ENCODE measurements around the gene CDH13. TPM values are rescaled to one million over a fixed set of nuclear protein-coding genes. Genes with fewer than 3 reads are reported as not detected.

Gene CDH13
- total RNA-seq, 2 experiments from 2014 or later = not detected

DNA sequence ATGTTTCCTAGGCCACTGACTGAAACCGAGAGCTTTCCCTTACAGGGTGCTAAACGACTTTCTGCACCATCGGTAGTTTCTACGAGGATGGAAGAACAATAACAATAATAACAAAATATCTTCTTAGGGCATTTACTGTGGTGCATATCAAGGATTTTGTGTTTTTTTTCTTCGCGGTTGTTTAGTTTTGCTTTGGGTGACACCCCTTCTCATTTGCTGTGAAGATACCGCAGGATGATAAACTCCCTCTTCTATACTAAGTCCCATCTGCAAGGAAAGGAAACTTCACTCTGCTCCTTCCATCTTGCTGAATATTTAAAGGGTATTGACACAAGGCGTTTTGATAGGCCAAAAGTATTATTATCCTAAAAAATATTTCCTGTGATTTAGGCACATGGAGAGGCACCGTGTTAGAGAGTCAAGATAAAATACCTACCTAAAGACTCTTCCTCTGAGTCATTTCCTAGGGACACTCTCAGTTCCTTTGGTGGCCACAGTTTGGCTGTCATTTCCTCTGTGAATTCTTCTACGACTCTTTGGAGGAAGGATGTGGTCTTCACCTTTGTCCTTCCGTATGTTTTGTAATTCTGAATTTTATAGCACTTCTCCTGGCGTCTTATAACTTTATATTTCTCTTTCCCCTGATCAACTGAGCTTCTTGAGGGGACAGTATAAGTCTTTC is 318.8 kb downstream of the CDH13 start:
- H3K4me3 Mint-ChIP-seq = no peak overlapping the region
- intact Hi-C loops (cut with DNase I, micrococcal nuclease) = no loop called here
- ChIA-PET POLR2A (no interaction called here), CTCF (no interaction called here)
- no peak overlapping the region for H3K27ac Mint-ChIP-seq
- ATAC-seq (no peak), DNase-seq (no peak)
- peaks cover 5% of the 10 kb centered on the region for H3K9me3 Mint-ChIP-seq (ENCODE audit: low read depth)
- no peaks in the 10 kb centered on the region for H3K36me3 Mint-ChIP-seq (ENCODE audit: low read depth)
- peaks cover 2% of the 10 kb centered on the region for H3K27me3 Mint-ChIP-seq
- H3K4me1 Mint-ChIP-seq = peaks cover 4% of the 10 kb centered on the region

DNA sequence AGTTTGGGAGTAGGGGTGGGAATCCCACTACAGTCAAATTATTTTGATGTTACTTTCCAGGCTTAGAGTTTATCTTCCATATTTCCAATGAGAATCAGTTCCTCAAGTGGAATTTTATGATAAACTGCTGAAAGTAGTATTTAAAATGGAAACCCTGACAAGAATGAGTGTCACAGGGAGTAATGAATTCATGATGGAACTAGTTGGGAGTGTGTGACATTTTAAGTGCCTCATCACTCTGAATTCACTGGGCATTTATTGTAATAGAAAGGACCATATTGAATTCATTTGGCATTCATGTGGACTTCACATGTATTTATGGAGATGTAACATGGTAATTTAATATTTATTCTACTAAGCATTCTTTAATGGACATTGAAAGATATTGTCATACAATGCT is 320.9 kb downstream of the CDH13 start:
- POLR2A ChIA-PET = no interaction called here
- intact Hi-C loops (cut with DNase I, micrococcal nuclease) = no loop called here
- Mint-ChIP-seq H3K4me1 (peaks cover 4% of the 10 kb centered on the region), H3K27ac (no peak overlapping the region), H3K9me3 (ENCODE audit: low read depth) (peaks cover 5% of the 10 kb centered on the region), H3K4me3 (no peak overlapping the region), H3K27me3 (peaks cover 2% of the 10 kb centered on the region), H3K36me3 (ENCODE audit: low read depth) (no peaks in the 10 kb centered on the region)
- no peak for DNase-seq
- CTCF ChIA-PET = no interaction called here
- no peak for ATAC-seq

GRCh38 chr16:82949016-82949415 is 322.2 kb downstream of the CDH13 start:
- Mint-ChIP-seq H3K27ac (no peak overlapping the region), H3K4me3 (no peak overlapping the region), H3K36me3 (ENCODE audit: low read depth) (no peaks in the 10 kb centered on the region), H3K27me3 (peaks cover 2% of the 10 kb centered on the region), H3K4me1 (peaks cover 4% of the 10 kb centered on the region), H3K9me3 (ENCODE audit: low read depth) (peaks cover 5% of the 10 kb centered on the region)
- DNase-seq (no peak), ATAC-seq (no peak)
- CTCF ChIA-PET = no interaction called here
- POLR2A ChIA-PET = no interaction called here
- intact Hi-C loops (cut with DNase I, micrococcal nuclease) = no loop called here

- ATAC-seq (no peak), DNase-seq (no peak)
- H3K27me3 Mint-ChIP-seq = no peaks in the 10 kb centered on the region
- H3K27ac Mint-ChIP-seq = no peak overlapping the region
- H3K9me3 Mint-ChIP-seq (ENCODE audit: low read depth) = peaks cover 5% of the 10 kb centered on the region
- POLR2A ChIA-PET = no interaction called here
- H3K4me3 Mint-ChIP-seq = no peak overlapping the region
- H3K36me3 Mint-ChIP-seq (ENCODE audit: low read depth) = no peaks in the 10 kb centered on the region
- intact Hi-C loops (cut with DNase I, micrococcal nuclease) = no loop called here
- H3K4me1 Mint-ChIP-seq = no peaks in the 10 kb centered on the region
- CTCF ChIA-PET = no interaction called here
Observed at GRCh38 chr16:82953517-82953916, 326.7 kb downstream of the CDH13 start.

DNA sequence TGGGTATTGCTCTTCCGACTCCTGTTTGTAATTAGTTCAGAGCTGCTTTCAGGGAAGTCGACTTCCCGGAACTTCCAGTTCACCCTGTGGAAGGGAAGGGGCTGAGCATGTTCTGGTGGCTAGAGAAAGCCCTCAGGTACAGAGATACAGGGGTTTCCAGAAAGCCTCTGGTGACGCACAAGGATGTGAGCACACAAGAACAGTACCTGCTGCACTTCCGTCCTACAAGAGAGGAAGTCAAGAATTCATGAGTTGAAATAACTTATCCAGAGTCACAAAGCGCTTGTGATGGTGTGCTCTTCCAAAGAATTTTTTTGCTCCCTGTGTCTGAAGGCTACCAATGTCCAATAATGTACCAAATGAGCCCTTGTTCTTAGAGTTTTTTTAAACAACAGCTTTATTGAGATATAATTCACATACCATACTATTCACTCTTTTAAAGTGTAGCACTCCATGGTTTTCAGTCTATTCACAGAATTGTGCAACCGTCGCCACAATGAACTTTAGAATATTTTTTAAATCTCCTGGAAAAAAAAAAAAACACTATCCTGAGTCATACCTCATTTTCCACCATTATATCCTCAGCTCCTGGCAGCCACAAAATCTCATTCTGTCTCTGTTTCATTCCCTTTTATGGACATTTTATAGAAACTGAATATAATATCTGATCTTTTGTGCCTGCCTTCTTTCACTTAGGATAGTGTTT is 327.6 kb downstream of the CDH13 start:
- Mint-ChIP-seq H3K36me3 (ENCODE audit: low read depth) (no peaks in the 10 kb centered on the region), H3K27ac (no peak overlapping the region), H3K9me3 (ENCODE audit: low read depth) (peaks cover 5% of the 10 kb centered on the region), H3K27me3 (no peaks in the 10 kb centered on the region), H3K4me1 (no peaks in the 10 kb centered on the region), H3K4me3 (no peak overlapping the region)
- POLR2A ChIA-PET = no interaction called here
- intact Hi-C loops (cut with DNase I, micrococcal nuclease) = no loop called here
- no peak for ATAC-seq
- CTCF ChIA-PET = no interaction called here
- no peak for DNase-seq

DNA sequence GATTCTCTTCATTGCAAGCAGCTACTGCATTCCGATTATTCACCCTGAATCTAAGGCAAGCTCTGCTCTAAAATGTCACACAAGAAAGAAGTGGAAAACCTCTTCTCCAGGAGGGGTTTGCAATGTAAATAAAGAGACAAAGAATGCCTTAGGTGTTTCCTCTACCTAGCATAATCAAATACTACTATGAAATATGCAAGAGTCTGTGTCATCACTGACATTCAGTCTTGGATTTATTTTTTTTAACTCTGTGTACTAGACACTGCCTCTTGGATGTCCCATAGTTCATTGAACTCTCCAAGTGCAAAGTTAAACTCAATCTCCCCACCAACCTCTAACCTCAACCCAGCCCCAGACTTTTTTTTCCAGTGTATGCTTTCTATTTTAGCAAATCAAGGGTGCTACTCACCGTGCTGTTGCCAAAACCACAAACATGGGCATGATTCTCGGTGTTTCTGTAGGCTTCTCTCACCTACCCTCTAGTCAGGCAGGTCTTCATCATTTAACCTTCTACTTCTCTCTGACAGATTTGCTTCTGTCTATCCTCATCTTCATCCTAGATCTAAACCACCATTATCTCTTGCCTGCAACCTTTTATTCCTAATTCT is 329.1 kb downstream of the CDH13 start:
- ChIA-PET POLR2A (no interaction called here), CTCF (no interaction called here)
- ATAC-seq (no peak), DNase-seq (no peak)
- no peaks in the 10 kb centered on the region for H3K4me1 Mint-ChIP-seq
- intact Hi-C loops (cut with DNase I, micrococcal nuclease) = no loop called here
- no peaks in the 10 kb centered on the region for H3K9me3 Mint-ChIP-seq (ENCODE audit: low read depth)
- H3K36me3 Mint-ChIP-seq (ENCODE audit: low read depth) = no peaks in the 10 kb centered on the region
- no peak overlapping the region for H3K4me3 Mint-ChIP-seq
- H3K27me3 Mint-ChIP-seq = no peaks in the 10 kb centered on the region
- H3K27ac Mint-ChIP-seq = no peak overlapping the region

- Mint-ChIP-seq H3K9me3 (ENCODE audit: low read depth) (no peaks in the 10 kb centered on the region), H3K27me3 (no peaks in the 10 kb centered on the region), H3K4me1 (no peaks in the 10 kb centered on the region), H3K36me3 (ENCODE audit: low read depth) (no peaks in the 10 kb centered on the region), H3K27ac (no peak overlapping the region), H3K4me3 (no peak overlapping the region)
- ATAC-seq = no peak
- intact Hi-C loops (cut with DNase I, micrococcal nuclease) = no loop called here
- DNase-seq = no peak
- POLR2A ChIA-PET = no interaction called here
- CTCF ChIA-PET = interaction anchor here (0.7 kb wide), 1 partner anchor 156 kb away, joined by 3 read pairs; no protein-coding TSS in a partner anchor
Observed at GRCh38 chr16:82957212-82957611, 330.4 kb downstream of the CDH13 start.

DNA sequence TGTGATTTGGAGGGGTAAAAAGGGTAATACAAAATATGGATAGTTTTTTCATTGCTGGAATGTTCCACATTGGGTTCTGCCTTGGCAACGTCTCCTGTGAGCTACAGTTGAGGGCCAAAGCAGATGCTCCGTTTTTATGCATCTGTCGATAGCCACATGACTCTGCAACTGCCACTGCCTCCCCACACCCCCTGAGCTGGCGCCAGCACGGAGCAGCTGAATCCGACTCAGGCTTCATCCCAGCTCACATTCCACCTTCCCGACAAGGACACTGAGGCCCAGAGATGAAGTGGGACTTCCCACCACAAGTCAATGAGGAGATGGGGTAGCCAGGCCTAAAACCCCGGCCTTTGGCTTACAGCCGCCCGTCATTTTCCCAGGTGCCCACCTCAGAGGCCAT is 334.1 kb downstream of the CDH13 start:
- H3K36me3 Mint-ChIP-seq (ENCODE audit: low read depth) = no peaks in the 10 kb centered on the region
- no peaks in the 10 kb centered on the region for H3K27me3 Mint-ChIP-seq

DNA sequence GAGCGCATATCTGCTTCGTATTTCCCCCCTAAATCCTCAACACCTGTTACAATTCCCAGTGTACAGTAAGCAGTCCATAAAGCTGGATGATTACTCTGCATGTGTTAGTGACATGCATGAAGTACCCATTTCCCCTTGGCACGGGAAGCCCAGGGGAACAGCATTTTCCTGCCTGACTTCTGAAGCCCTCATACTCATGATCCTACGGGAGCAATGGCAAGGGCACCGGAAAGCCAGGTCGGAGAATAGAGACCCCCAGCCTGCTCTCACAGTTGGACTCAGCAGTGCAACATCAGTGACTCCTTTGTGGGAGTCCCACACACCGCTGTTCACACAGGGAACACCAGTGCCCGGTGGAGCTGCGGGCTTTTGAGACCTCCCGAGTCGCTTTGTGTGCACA is 336.9 kb downstream of the CDH13 start:
- CTCF ChIA-PET = no interaction called here
- no peak for DNase-seq
- intact Hi-C loops (cut with DNase I, micrococcal nuclease) = no loop called here
- Mint-ChIP-seq H3K27me3 (no peaks in the 10 kb centered on the region), H3K36me3 (ENCODE audit: low read depth) (no peaks in the 10 kb centered on the region), H3K9me3 (ENCODE audit: low read depth) (peaks cover 2% of the 10 kb centered on the region), H3K27ac (no peak overlapping the region), H3K4me3 (no peak overlapping the region), H3K4me1 (no peaks in the 10 kb centered on the region)
- POLR2A ChIA-PET = no interaction called here
- ATAC-seq = no peak

More for the DNA sequence above, 334.1 kb downstream of the CDH13 start:
- intact Hi-C loops (cut with DNase I, micrococcal nuclease) = no loop called here
- CTCF ChIA-PET = no interaction called here
- ATAC-seq (no peak), DNase-seq (no peak)
- H3K4me1 Mint-ChIP-seq = no peaks in the 10 kb centered on the region
- POLR2A ChIA-PET = no interaction called here
- H3K27ac Mint-ChIP-seq = no peak overlapping the region
- H3K9me3 Mint-ChIP-seq (ENCODE audit: low read depth) = peaks cover 2% of the 10 kb centered on the region
- H3K4me3 Mint-ChIP-seq = no peak overlapping the region

- H3K27me3 Mint-ChIP-seq = no peaks in the 10 kb centered on the region
- intact Hi-C loops (cut with DNase I, micrococcal nuclease) = no loop called here
- CTCF ChIA-PET = no interaction called here
- H3K4me1 Mint-ChIP-seq = no peaks in the 10 kb centered on the region
- no peak overlapping the region for H3K4me3 Mint-ChIP-seq
- no peak for ATAC-seq
- H3K27ac Mint-ChIP-seq = no peak overlapping the region
- DNase-seq = no peak
- H3K36me3 Mint-ChIP-seq (ENCODE audit: low read depth) = no peaks in the 10 kb centered on the region
- POLR2A ChIA-PET = no interaction called here
- H3K9me3 Mint-ChIP-seq (ENCODE audit: low read depth) = peaks cover 2% of the 10 kb centered on the region
Observed at GRCh38 chr16:82965808-82966207, 339.0 kb downstream of the CDH13 start.

DNA sequence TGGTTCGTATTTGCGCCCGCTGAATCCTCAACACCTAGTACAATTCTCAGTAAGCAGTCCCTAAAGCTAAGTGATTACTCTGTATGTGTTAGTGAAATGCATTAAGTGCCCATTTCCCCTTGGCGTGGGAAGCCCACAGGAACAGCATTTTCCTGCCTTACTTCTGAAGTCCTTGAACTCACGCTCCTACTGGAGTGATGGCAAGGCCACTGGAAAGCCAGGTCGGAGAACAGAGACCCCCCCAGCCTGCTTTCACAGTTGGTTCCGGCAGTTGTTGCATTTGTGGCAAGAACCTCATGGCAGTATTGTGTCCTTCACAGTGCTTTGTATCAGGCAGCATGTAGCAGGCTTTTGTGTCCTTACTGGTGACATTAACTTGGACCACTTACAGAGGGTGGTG is 340.7 kb downstream of the CDH13 start:
- ChIA-PET CTCF (no interaction called here), POLR2A (no interaction called here)
- H3K36me3 Mint-ChIP-seq (ENCODE audit: low read depth) = no peaks in the 10 kb centered on the region
- DNase-seq (no peak), ATAC-seq (no peak)
- no peaks in the 10 kb centered on the region for H3K27me3 Mint-ChIP-seq
- peaks cover 2% of the 10 kb centered on the region for H3K9me3 Mint-ChIP-seq (ENCODE audit: low read depth)
- H3K27ac Mint-ChIP-seq = no peak overlapping the region
- intact Hi-C loops (cut with DNase I, micrococcal nuclease) = no loop called here
- no peak overlapping the region for H3K4me3 Mint-ChIP-seq
- no peaks in the 10 kb centered on the region for H3K4me1 Mint-ChIP-seq

DNA sequence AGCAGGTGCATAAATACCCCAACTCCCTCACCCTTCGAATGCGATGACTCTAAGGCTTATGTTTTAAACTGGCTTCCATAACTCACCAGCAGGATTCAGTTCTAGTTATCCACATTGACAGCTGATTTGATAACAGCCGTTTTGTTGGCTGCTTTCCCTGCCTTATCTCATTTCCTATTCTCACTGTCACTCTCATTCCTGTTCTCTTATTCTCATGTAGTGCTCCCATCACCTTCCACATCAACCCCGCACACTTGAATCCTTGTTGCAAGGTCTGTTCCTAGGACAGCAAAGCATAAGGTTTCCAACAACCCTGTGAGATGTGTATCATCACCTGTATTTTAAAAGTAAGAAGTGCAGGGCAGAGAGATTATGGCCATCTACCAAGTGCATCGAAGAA is 344.4 kb downstream of the CDH13 start:
- no peaks in the 10 kb centered on the region for H3K9me3 Mint-ChIP-seq (ENCODE audit: low read depth)
- H3K27me3 Mint-ChIP-seq = no peaks in the 10 kb centered on the region
- no peak overlapping the region for H3K27ac Mint-ChIP-seq
- DNase-seq (no peak), ATAC-seq (no peak)
- intact Hi-C loops (cut with DNase I, micrococcal nuclease) = no loop called here
- no peaks in the 10 kb centered on the region for H3K4me1 Mint-ChIP-seq
- CTCF ChIA-PET = no interaction called here
- no peaks in the 10 kb centered on the region for H3K36me3 Mint-ChIP-seq (ENCODE audit: low read depth)
- no peak overlapping the region for H3K4me3 Mint-ChIP-seq
- POLR2A ChIA-PET = no interaction called here
